NCI-H526 treated with DMSO at 0.1 percent for 48 hours (cell line): Measurements from ENCODE around the gene ZFPL1.
A peak's percentile ranks its signal among the peaks of the same experiment; 100 is the strongest.

Source experiments
- DNase-seq: peaks from one replicate; lab custom pipeline; 2025; lab: John Stamatoyannopoulos, UW

The ZFPL1 gene

GRCh38 chr11:65129649-65130441 is 45.8 kb downstream of the ZFPL1 start:
- no peak for DNase-seq

GRCh38 chr11:65130631-65131416 is 46.8 kb downstream of the ZFPL1 start:
- no peak for DNase-seq

- no peak for DNase-seq
These were observed 47.4 kb downstream of the ZFPL1 start for GRCh38 chr11:65131417-65131776.

DNA sequence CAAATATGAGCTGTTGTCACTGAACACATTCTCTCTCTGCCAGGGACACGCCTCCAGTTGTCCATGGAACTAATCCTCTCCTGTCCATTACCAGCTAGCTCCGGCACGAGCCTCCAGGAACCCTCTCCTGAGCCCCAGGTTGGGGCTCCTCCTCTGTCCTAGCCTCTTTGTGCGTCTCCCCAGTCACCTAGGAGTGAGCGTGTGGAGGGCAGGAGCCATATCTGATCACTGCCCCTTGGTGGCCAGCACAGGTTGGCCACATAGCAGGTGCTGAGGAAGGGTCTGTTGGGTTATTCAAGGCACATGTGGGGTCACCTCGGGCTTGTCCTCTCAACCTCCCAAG is 47.8 kb downstream of the ZFPL1 start:
- no peak for DNase-seq

DNA sequence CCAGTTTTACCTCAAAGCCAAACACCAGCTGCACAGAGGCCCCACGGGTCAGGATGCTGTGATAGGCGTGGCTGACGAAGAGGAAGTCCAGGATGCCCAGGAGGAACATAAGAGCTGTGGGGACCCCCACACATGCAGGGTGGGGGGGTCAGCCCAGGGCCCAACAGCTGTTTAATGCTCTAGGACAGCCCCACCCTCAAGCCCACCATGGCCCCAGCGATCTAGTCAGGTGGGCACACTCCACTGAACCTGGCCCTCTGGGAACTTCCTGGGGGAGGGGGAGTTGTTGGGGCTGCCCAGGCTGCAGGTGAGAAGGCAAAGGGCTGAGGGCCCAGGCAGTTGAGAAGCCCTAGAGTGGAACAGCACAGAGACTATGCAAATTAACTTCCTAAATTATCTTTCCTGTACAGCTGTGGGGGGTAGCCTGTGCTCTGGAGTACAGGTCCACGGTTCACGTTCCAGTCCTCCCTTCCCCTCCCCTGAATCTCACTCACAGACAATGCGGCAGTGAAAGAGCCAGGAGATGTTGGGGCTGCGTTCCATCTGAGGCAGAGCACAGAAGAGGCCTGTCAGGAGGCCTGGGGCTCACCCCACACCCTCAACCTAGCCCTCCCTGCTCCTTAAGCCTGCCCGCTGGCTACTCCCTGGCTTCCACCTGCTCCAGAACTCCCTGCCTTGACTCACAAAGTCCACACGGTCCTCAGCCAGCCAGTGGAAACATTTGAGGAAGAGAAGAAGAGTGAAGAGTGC is 48.4 kb downstream of the ZFPL1 start:
- no peak for DNase-seq

DNA sequence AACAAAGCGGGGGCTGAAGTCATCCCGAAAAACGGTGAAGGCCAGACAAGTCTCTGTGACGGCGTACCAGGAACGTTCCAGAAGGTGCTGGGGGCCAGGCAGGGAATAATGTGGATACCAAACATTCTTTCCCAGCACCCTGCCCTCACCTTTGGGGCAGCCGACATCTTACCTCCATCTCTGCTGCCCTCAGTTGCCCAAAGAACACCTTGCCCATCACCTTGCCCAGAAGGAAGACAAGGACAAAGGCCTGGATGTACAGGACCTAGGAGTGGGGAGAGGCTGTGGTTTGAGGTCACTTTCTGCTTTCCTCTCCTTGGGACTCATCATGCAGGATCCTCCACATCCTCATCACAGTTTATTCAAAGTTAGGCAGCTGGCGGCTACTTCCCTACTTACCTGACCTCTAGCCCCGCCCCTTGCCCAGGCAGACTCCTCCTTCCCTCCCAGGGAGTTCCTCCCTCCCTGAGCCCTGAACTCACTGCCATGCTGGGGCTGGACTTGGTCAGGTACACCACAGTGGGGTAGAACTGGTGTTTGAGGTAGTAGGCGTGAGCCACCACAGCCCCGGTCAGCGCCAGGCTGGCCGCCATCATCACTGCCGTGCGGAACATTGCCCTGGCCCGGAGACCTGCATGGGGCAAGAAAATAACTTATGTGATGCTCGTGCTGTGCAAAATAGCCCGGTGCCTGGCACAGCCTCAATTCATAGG is 49.1 kb downstream of the ZFPL1 start:
- peak; percentile 35 for DNase-seq

DNA sequence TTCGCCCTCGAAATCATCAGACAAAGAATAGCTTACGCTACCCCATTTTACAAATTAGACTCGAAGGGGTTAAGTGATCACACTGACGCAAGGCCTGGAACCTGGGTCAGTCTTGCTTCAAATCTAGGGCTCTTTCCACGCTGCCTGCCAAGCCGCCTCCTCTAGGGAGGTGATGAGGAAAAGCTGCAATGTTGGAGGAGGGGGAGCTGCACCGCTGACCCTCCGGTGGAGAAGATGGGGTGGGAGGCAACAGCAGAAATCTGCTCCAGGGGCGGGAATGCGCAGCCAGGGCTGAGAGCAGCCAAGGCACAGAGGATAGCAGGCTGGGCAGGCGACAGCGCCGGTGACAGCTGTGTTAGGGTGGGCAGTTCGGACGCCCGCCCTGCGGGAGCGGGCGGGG is 49.7 kb downstream of the ZFPL1 start:
- no peak for DNase-seq

- peak; percentile 93 for DNase-seq
These were observed 50.4 kb downstream of the ZFPL1 start, which contains the start of gene SYVN1 for GRCh38 chr11:65134240-65134951. SYVN1 (minus strand) TSS chr11:65134519; CDS start chr11:65133601, 918 bp downstream.

DNA sequence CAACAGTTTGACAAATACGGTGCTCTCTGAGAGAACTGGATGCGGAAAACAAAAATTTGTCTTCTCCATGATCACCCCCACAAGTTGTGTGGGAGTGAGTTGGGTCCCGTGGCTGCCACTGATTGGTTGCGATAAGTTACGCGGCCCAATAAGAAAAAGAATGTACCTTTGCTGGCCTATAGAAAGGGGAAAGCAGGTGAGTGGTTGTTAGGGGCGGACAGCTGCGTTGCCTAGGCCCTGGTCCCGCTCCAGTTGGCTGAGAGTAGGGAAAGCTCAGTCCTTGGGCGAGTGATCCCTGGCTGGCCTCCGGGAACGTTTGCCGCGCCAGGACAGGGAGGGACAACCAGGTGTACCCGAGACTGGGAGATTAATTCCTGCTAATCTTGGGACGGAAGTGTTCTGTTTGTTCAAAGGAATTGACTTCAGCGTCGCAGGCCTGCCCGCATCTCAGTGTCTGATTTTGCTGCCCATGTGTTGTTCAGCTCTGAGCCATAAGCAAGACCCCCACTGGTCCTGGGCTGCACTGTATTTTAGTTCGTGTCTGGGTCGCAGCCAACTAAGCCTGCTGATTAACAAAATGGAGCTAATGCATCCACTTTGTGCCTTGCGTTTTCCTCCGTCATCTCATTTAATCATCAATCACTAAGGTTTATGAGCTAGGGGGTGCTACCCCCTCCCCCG is 51.1 kb downstream of the ZFPL1 start:
- DNase-seq: peak; percentile 99

DNA sequence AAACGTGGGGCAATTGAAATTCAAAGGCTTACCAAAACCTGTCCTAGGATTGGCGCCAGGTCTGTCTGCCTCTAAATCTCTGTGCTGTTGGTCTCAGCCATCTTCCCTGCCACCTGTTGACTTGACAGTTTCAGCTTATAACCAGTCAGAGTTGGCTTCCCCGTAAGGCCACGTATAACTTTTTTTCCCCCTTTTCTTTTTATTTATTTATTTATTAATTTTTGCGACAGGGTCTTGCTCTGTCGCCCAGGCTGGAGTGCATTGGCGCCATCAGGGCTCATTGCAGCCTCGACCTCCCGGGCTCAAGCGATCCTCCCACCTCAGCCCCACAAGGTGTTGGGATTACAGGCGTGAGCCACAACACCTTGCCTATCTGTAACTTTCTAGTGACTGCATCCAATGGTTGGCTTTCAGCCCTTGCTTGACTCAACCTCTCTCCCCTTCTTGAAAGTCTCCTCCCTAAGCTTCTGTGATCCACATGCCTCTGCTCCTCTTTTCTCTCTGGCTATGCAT is 51.7 kb downstream of the ZFPL1 start:
- no peak for DNase-seq

GRCh38 chr11:65136515-65137096 is 52.6 kb downstream of the ZFPL1 start:
- DNase-seq: no peak
